ENCODE data around the gene TESK1. TPM values are rescaled to one million over a fixed set of nuclear protein-coding genes. Genes with fewer than 3 reads are reported as not detected.
A peak's percentile ranks its signal among the peaks of the same experiment; 100 is the strongest.

The TESK1 gene
- total RNA-seq, 2 experiments from 2014 or later = 26.1 to 26.9 TPM

GRCh38 chr9:35658968-35659220 lies 53.8 kb downstream of the TESK1 start:
- TF ChIP-seq, protein P1, sequence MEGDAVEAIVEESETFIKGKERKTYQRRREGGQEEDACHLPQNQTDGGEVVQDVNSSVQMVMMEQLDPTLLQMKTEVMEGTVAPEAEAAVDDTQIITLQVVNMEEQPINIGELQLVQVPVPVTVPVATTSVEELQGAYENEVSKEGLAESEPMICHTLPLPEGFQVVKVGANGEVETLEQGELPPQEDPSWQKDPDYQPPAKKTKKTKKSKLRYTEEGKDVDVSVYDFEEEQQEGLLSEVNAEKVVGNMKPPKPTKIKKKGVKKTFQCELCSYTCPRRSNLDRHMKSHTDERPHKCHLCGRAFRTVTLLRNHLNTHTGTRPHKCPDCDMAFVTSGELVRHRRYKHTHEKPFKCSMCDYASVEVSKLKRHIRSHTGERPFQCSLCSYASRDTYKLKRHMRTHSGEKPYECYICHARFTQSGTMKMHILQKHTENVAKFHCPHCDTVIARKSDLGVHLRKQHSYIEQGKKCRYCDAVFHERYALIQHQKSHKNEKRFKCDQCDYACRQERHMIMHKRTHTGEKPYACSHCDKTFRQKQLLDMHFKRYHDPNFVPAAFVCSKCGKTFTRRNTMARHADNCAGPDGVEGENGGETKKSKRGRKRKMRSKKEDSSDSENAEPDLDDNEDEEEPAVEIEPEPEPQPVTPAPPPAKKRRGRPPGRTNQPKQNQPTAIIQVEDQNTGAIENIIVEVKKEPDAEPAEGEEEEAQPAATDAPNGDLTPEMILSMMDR (IDR thresholded peaks at IDR 0.05) = no peak
- Mint-ChIP-seq H3K36me3 (ENCODE audit: low read depth) (peaks cover 44% of the 10 kb centered on the region), H3K27ac (peak overlapping the region; percentile 96), H3K4me1 (ENCODE audit: low read depth) (peaks cover 65% of the 10 kb centered on the region), H3K9me3 (no peaks in the 10 kb centered on the region), H3K27me3 (peaks cover 2% of the 10 kb centered on the region), H3K4me3 (peak overlapping the region; percentile 81)
- ChIA-PET CTCF (interaction anchor here (0.9 to 24.5 kb wide), 18 partner anchors 9 to 223 kb away, joined by 3 to 313 read pairs (median 7); partner anchors contain the start of genes CA9, CREB3, SIT1 and TLN1), POLR2A (interaction anchor here (1.0 to 5.3 kb wide), 8 partner anchors 8 to 73 kb away, joined by 3 to 64 read pairs (median 6); partner anchors contain the start of genes CREB3 and TLN1)
- intact Hi-C loops (cut with micrococcal nuclease) = loop anchor here (5.0 to 10.0 kb wide), 2 partner anchors 68 to 156 kb away; partner anchors contain the start of genes HINT2 and SPAG8
- ATAC-seq = no peak
- no peak for DNase-seq

DNA sequence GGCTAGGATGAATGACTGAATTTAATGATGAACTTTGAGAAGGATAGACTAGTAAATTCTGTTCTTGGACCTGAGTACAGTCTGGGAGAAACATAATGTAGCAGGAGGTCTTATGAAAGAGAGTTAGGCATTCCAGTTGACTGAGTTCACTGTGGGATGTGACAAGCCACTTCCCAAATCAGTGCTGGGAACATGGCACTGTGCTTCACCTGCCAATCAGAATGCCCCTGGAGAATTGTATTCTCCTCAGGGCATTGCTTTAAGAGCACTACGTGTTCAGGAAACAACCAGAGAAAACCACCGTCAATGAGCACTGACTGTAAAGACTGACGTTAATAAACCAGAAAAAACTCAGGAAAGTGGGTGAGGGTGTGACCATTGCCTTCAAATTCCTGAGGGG lies 54.3 kb downstream of the TESK1 start:
- ChIA-PET CTCF (interaction anchor here (0.9 to 24.5 kb wide), 16 partner anchors 11 to 167 kb away, joined by 3 to 313 read pairs (median 8); partner anchors contain the start of genes CA9, CREB3, SIT1 and TLN1), POLR2A (interaction anchor here (1.0 to 5.3 kb wide), 9 partner anchors 8 to 72 kb away, joined by 3 to 64 read pairs (median 5); partner anchors contain the start of genes CREB3 and TLN1)
- peaks cover 67% of the 10 kb centered on the region for H3K4me1 Mint-ChIP-seq (ENCODE audit: low read depth)
- H3K27ac Mint-ChIP-seq = peak overlapping the region; percentile 96
- H3K27me3 Mint-ChIP-seq = peaks cover 2% of the 10 kb centered on the region
- TF ChIP-seq, protein P1 (IDR thresholded peaks at IDR 0.05) = no peak
- H3K4me3 Mint-ChIP-seq = peak overlapping the region; percentile 81
- intact Hi-C loops (cut with micrococcal nuclease) = loop anchor here (5.0 to 10.0 kb wide), 2 partner anchors 68 to 155 kb away; partner anchors contain the start of genes HINT2 and SPAG8
- DNase-seq = no peak
- no peaks in the 10 kb centered on the region for H3K9me3 Mint-ChIP-seq
- peaks cover 44% of the 10 kb centered on the region for H3K36me3 Mint-ChIP-seq (ENCODE audit: low read depth)
- ATAC-seq = no peak

Small RNA genes within 50 kb of the gene (microRNA-seq; reads per million reads assigned to microRNA genes)
- not detected for gene MIR4667 (ENCODE audit: borderline microRNAs expressed, borderline replicate concordance)

Other genes starting within 250 kb of the TESK1 start
- gene RUSC2, start 115.2 kb upstream of the TESK1 start, total RNA-seq = 1 to 10 TPM; 1.3 to 1.7 TPM
- gene CD72, start 13.2 kb downstream of the TESK1 start, total RNA-seq = 10 to 100 TPM; 13.1 to 15.5 TPM
- 100 to 1,000 TPM in 1 of 2 experiments, 10 to 100 TPM in 1; 99.9 to 102 TPM for gene SIT1, start 45.7 kb downstream of the TESK1 start, total RNA-seq
- gene RMRP, start 52.8 kb downstream of the TESK1 start, total RNA-seq = over 10,000 TPM; 13,164 to 13,311 TPM
- gene CCDC107, start 53.0 kb downstream of the TESK1 start, total RNA-seq = 10 to 100 TPM; 12.1 to 13.7 TPM
- 10 to 100 TPM; 16.0 to 19.9 TPM for gene ARHGEF39, start 59.9 kb downstream of the TESK1 start, total RNA-seq
- 1 to 10 TPM; 4.5 to 4.9 TPM for gene CA9, start 68.7 kb downstream of the TESK1 start, total RNA-seq
- 1 to 10 TPM; 4.8 to 5.3 TPM for gene TPM2, start 84.7 kb downstream of the TESK1 start, total RNA-seq
- gene TLN1, start 126.9 kb downstream of the TESK1 start, total RNA-seq = 100 to 1,000 TPM; 212 to 219 TPM
- gene CREB3, start 127.4 kb downstream of the TESK1 start, total RNA-seq = 10 to 100 TPM; 22.3 to 22.4 TPM
- gene GBA2, start 144.0 kb downstream of the TESK1 start, total RNA-seq = 10 to 100 TPM; 21.2 to 22.3 TPM
- gene RGP1, start 144.0 kb downstream of the TESK1 start, total RNA-seq = 10 to 100 TPM; 13.0 to 14.8 TPM
- gene MSMP, start 149.0 kb downstream of the TESK1 start, total RNA-seq = under 1 TPM; 0.59 to 0.67 TPM
- gene NPR2, start 186.3 kb downstream of the TESK1 start, total RNA-seq = 1 to 10 TPM; 7.5 to 7.8 TPM
- gene SPAG8, start 207.0 kb downstream of the TESK1 start, total RNA-seq = 1 to 10 TPM in 1 of 2 experiments, under 1 TPM in 1; 0.63 to 1.1 TPM
- 10 to 100 TPM; 53.4 to 62.7 TPM for gene HINT2, start 209.8 kb downstream of the TESK1 start, total RNA-seq
- gene FAM221B, start 223.5 kb downstream of the TESK1 start, total RNA-seq = not detected
- gene TMEM8B, start 224.0 kb downstream of the TESK1 start, total RNA-seq = 1 to 10 TPM; 3.4 to 4.3 TPM

Measured in activated CD8-positive, alpha-beta T cell treated with anti-CD3 and anti-CD28 coated beads for 36 hours (primary cell).